ENCODE measurements around the gene ZNF774.

Gene ZNF774

GRCh38 chr15:90387534-90388461, 35.7 kb downstream of the ZNF774 start, which contains the start of gene IQGAP1:
IQGAP1 (plus strand) TSS chr15:90388242; CDS start chr15:90388342, 100 bp downstream.
- Histone ChIP-seq H3K27ac (replicated peaks) (peak within 1 kb of the TSS; percentile 89), H3K27me3 (ENCODE audit: insufficient read depth, poor library complexity, severe bottlenecking) (no peaks in the 10 kb centered on the region), H3K4me3 (replicated peaks; ENCODE audit: insufficient read depth, low read length) (peak within 1 kb of the TSS; percentile 79)
- DNase-seq (ENCODE audit: low read depth in 1 of 2, low spot score in 1 of 2): peak; percentile 93 to 99
- TF ChIP-seq, protein P1, sequence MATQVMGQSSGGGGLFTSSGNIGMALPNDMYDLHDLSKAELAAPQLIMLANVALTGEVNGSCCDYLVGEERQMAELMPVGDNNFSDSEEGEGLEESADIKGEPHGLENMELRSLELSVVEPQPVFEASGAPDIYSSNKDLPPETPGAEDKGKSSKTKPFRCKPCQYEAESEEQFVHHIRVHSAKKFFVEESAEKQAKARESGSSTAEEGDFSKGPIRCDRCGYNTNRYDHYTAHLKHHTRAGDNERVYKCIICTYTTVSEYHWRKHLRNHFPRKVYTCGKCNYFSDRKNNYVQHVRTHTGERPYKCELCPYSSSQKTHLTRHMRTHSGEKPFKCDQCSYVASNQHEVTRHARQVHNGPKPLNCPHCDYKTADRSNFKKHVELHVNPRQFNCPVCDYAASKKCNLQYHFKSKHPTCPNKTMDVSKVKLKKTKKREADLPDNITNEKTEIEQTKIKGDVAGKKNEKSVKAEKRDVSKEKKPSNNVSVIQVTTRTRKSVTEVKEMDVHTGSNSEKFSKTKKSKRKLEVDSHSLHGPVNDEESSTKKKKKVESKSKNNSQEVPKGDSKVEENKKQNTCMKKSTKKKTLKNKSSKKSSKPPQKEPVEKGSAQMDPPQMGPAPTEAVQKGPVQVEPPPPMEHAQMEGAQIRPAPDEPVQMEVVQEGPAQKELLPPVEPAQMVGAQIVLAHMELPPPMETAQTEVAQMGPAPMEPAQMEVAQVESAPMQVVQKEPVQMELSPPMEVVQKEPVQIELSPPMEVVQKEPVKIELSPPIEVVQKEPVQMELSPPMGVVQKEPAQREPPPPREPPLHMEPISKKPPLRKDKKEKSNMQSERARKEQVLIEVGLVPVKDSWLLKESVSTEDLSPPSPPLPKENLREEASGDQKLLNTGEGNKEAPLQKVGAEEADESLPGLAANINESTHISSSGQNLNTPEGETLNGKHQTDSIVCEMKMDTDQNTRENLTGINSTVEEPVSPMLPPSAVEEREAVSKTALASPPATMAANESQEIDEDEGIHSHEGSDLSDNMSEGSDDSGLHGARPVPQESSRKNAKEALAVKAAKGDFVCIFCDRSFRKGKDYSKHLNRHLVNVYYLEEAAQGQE (IDR thresholded peaks at IDR 0.05; ENCODE audit: insufficient replicate concordance, low read depth): no peak
- peak; percentile 82 for TF ChIP-seq POLR2AphosphoS5 (IDR thresholded peaks at IDR 0.05; ENCODE audit: low read depth)
- TF ChIP-seq, protein P2, sequence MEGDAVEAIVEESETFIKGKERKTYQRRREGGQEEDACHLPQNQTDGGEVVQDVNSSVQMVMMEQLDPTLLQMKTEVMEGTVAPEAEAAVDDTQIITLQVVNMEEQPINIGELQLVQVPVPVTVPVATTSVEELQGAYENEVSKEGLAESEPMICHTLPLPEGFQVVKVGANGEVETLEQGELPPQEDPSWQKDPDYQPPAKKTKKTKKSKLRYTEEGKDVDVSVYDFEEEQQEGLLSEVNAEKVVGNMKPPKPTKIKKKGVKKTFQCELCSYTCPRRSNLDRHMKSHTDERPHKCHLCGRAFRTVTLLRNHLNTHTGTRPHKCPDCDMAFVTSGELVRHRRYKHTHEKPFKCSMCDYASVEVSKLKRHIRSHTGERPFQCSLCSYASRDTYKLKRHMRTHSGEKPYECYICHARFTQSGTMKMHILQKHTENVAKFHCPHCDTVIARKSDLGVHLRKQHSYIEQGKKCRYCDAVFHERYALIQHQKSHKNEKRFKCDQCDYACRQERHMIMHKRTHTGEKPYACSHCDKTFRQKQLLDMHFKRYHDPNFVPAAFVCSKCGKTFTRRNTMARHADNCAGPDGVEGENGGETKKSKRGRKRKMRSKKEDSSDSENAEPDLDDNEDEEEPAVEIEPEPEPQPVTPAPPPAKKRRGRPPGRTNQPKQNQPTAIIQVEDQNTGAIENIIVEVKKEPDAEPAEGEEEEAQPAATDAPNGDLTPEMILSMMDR (IDR thresholded peaks at IDR 0.05; ENCODE audit: insufficient read depth, low read length): no peak
- no peak for TF ChIP-seq GABPA (IDR thresholded peaks at IDR 0.05; ENCODE audit: low read depth)
- TF ChIP-seq SPI1 (IDR thresholded peaks at IDR 0.05; ENCODE audit: borderline replicate concordance, low read depth): no peak

- H3K27ac ChIP-seq (replicated peaks): peak overlapping the region; percentile 89
- no peaks in the 10 kb centered on the region for H3K27me3 ChIP-seq (ENCODE audit: insufficient read depth, poor library complexity, severe bottlenecking)
- TF ChIP-seq POLR2AphosphoS5 (IDR thresholded peaks at IDR 0.05; ENCODE audit: low read depth) (peak; percentile 38), SPI1 (IDR thresholded peaks at IDR 0.05; ENCODE audit: borderline replicate concordance, low read depth) (peak; percentile 98)
- TF ChIP-seq, protein P2 (IDR thresholded peaks at IDR 0.05; ENCODE audit: insufficient read depth, low read length): no peak
- peak; percentile 52 to 78 for DNase-seq (ENCODE audit: low read depth in 1 of 2, low spot score in 1 of 2)
- H3K4me3 ChIP-seq (replicated peaks; ENCODE audit: insufficient read depth, low read length): peak overlapping the region; percentile 79
Measured at GRCh38 chr15:90388462-90389380, 36.6 kb downstream of the ZNF774 start.

GRCh38 chr15:90389513-90389912, 37.4 kb downstream of the ZNF774 start:
- no peak overlapping the region for H3K4me3 ChIP-seq (replicated peaks; ENCODE audit: insufficient read depth, low read length)
- TF ChIP-seq, protein P2 (IDR thresholded peaks at IDR 0.05; ENCODE audit: insufficient read depth, low read length): no peak
- TF ChIP-seq, protein P1 (IDR thresholded peaks at IDR 0.05; ENCODE audit: insufficient replicate concordance, low read depth): no peak
- TF ChIP-seq SPI1 (IDR thresholded peaks at IDR 0.05; ENCODE audit: borderline replicate concordance, low read depth) (no peak), GABPA (IDR thresholded peaks at IDR 0.05; ENCODE audit: low read depth) (no peak), POLR2AphosphoS5 (IDR thresholded peaks at IDR 0.05; ENCODE audit: low read depth) (no peak)
- no peak overlapping the region for H3K27ac ChIP-seq (replicated peaks)
- H3K27me3 ChIP-seq (ENCODE audit: insufficient read depth, poor library complexity, severe bottlenecking): no peaks in the 10 kb centered on the region
- no peak for DNase-seq (ENCODE audit: low read depth in 1 of 2, low spot score in 1 of 2)

All from HL-60 (cell line).